ENCODE results near the gene KDM4B.
"Not testable (repeated sequence)": the region's sequence is repeated elsewhere in the genome, so short reads cannot be mapped to it uniquely, and the experiment has no call there.

Gene KDM4B

DNA sequence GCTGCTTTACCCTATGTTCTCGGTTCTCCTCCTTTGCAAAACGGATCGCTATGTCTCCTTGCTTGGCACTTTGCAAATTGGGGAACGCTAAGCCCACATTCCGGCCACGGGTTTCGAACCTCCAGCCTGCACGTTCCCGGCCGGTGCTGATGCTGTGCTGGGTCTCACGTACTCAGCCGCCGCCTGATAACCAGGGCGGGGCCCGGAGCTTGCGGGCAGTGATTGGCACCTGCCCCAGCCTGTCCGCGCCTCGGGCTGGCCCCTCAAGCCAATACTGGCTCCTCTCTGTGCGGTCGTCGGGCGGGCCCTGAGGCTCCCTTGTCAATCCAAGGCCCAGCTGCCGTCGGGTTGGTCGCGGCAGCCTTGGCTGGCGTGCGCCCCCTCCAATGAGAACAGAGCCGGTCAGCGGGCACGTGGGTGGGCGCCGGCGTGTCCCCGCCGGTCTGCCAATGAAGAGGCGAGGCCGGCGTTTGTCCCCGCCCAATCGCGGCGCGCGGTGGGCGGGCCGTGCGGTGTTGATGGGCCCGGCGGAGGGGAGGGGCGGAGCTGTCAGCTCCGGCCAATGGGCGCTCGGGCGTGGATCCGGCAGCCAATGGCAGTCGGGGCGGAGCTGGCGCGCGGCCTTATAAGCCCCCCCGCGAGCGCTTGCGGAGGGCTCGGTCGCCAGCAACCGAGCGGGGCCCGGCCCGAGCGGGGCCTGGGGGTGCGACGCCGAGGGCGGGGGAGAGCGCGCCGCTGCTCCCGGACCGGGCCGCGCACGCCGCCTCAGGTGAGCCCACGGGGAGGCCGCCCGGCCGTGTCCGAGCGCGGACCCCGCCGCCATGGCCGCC lies at the start of gene KDM4B:
Gene KDM4B (plus strand): TSS at position 652 of the 830 bp plus-strand sequence. CDS start 63,778 bp downstream, outside the sequence.
- DNase-seq: peak; percentile 99

DNA sequence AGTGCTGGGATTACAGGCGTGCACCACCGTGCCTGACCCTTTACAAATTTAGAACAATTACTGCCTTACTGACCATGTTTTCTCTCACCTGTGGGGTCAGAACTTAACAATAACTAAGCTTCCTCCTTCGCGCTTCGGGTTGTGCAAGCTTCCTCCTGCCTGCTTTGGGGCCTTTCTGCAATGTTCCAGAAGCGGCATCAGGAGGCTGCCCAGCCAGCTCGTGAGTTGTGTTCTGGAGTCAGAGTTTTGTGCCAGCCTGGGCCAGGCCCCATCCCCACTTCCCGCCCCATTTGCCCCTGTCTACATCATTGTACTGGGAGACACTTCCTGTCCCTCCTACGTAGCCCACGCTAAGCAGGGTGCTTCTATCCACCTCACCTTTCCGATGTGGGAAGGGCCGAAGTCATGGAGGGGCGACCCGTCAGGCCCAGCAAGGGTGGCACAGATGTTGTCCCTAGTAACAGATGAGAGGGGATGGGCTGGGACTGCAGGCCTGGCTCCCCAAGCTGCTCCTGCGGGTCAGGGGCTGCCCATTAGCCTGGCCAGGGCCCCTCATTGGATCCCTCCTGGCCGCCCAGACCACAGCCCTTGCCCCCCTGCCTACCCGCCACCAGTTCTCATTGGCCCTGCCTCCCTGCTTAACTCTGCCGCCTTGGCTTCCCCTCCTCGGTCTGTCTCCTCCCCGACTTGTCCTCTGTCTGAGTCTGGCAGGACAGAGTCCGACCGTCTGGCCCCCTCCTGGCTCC lies 46.2 kb upstream of the KDM4B start:
- DNase-seq: no peak

DNA sequence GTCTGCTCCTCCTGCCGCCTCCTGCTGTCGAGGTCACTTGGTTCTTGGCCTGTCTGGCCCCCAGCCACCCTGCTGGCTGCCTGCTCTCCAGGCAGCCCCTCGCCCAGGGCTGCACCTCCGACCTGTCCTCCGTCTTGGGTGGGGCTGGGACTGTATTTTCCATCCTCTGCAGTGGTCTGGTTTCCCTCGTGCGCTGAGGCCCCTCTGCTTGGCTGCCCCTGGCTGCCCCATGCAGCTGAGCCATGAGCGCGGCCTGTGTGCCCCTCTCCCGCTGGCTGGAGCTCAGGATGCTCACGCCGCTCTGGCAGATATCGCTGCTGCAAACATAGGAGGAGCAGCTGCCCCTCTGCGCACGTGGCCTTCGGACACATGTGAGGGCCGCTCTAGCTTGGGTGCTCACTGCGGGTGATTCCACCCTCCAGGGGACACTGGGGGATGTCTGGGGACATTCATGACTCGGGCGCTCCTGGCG lies 45.6 kb upstream of the KDM4B start:
- DNase-seq: no peak

DNA sequence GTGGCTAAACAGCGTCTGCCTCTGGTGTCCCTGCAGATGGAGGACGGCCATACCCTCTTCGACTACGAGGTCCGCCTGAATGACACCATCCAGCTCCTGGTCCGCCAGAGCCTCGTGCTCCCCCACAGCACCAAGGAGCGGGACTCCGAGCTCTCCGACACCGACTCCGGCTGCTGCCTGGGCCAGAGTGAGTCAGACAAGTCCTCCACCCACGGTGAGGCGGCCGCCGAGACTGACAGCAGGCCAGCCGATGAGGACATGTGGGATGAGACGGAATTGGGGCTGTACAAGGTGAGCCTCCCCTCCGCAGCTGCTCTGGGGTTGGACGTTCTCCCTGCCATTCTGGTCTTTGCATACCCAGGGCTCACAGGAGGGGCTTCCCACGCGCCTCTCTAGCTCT lies 39.7 kb upstream of the KDM4B start:
- no peak for DNase-seq

DNA sequence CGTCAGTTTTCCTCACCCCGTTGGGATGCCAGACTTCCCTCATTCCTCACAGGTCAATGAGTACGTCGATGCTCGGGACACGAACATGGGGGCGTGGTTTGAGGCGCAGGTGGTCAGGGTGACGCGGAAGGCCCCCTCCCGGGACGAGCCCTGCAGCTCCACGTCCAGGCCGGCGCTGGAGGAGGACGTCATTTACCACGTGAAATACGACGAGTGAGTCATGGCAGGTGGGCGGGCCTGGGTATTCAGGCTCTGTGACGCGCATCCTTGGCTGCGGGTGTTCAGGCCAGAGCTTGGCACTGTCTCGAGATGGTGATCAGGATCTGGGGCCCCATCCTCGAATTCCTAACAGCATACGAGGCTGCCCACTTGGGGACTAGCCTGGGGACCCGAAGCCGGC lies 38.2 kb upstream of the KDM4B start:
- no peak for DNase-seq

DNA sequence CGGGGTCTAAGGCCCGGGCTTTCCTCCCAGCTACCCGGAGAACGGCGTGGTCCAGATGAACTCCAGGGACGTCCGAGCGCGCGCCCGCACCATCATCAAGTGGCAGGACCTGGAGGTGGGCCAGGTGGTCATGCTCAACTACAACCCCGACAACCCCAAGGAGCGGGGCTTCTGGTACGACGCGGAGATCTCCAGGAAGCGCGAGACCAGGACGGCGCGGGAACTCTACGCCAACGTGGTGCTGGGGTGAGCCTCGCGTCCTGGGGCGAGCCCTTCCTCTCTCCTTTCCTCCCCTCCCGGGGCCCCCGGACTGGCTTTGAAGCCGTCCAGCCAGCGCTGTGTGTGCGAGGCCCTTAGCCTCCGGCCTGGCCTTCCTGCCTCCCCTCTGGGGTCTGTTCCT lies 36.2 kb upstream of the KDM4B start:
- no peak for DNase-seq

DNA sequence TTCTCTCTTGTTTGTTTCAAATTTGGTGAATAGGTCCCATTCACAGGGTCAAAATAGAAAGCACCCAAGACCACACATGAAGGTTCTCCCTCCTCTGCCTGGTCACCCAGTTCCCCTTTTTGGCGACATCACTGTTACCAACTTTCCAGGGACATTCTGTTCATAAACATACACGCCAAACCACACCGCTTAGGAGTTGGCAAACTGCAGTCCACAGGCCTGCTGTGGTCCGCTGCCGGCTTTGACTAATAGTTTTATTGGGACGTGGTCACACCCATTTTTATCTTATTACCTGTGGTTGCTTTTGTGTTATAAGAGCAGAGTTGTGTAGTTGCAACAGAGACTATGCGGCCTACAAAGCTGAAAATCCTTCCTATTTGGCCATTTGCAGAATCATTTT lies 35.4 kb upstream of the KDM4B start:
- no peak for DNase-seq

DNA sequence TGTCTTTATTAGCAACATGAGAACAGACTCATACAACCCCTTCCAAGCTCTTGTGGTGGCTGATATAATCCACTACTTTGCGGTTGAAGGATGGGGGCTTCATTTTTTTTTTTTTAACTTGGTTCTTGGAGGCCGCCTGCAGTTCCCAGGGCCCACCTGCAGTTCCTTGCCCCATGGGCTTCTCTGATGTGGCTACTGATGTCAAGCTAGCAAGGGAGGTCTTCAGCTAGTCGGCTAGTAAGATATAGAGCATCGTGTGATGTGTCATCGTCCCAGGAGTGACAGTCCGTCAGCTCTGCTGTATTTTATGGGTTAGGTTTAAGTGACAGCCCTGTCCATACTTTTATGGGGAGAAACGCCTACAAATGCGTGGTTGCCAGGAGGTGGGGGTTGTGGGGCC lies 33.5 kb upstream of the KDM4B start:
- no peak for DNase-seq

DNA sequence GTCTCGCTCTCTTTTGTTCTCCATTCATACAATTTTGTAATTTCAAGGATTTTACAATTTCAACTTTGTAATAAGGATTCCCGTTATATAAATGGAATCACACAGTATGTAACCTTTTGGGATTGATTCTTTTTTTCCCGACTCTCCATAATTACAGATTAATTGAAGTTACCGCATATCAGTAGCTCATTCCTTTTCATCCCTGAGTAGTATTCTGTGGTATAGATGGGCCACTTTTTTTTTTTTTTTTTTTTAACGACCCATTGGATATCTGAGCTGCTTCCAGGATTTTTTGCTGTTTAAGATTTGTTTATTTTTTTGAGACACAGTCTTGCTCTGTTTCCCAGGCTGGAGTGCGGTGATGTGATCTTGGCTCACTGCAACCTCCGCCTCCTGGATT lies 31.9 kb upstream of the KDM4B start:
- no peak for DNase-seq

DNA sequence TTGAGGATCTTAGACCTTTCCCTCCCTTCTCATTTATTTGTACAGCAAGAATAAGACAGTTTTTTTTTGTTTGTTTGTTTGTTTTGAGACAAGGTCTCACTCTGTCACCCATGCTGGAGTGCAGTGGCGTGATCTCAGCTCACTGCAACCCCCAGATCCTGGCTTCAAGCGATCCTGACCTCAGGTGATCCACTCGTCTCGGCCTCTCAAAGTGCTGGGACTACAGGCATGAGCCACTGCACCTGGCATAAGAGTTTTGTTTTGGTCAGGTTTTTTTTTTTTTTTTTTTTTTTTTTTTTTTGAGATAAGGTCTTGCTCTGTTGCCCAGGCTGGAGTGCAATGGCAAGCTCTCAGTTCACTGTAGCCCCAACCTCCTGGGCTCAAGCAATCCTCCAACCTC lies 30.5 kb upstream of the KDM4B start:
- DNase-seq: not testable (repeated sequence)

DNA sequence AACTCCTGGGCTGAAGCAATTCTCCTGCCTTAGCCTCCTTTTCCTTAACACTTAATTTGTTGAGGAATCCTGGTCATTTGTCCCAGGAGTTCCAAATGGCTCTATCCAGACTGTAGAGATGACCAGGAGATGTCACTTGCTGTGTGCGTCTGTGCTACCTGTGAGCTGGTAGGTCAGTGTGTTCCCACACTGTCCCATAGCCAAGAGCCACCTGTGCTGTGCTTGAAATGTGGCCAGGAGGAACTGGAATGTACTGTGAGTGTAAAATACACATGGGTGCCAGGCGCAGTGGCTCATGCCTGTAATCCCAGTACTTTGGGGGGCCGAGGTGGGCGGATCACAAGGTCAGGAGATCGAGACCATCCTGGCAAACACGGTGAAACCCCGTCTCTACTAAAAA lies 29.4 kb upstream of the KDM4B start:
- DNase-seq: no peak

DNA sequence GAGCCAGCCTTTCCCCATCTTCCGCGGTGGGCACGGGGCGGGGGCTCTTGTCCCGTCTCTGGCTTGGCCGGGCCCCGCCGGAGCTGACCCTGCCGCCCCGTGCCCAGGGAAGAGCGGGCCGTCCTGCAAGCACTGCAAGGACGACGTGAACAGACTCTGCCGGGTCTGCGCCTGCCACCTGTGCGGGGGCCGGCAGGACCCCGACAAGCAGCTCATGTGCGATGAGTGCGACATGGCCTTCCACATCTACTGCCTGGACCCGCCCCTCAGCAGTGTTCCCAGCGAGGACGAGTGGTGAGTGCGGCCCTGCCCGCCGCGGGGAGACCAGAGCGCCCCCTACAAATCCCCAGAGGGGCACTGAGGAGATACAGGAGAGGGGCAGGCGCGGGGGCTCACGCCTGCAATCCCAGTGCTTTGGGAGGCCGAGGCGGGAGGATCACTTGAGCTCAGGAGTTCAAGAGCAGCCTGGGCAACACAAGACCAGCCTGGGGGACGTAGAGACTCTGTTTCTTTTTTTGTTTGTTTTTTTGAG lies 27.2 kb upstream of the KDM4B start:
- not testable (repeated sequence) for DNase-seq

DNA sequence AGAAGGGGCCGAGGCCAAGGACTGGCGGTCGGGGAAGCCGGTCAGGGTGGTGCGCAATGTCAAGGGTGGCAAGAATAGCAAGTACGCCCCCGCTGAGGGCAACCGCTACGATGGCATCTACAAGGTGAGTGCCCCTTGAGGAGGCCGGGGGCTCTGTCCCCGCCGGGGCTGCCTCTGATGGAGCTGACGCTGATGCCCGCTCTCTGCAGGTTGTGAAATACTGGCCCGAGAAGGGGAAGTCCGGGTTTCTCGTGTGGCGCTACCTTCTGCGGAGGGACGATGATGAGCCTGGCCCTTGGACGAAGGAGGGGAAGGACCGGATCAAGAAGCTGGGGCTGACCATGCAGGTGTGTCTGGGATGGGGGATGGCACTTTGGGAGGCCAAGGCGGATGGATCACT lies 18.3 kb upstream of the KDM4B start:
- not testable (repeated sequence) for DNase-seq

DNA sequence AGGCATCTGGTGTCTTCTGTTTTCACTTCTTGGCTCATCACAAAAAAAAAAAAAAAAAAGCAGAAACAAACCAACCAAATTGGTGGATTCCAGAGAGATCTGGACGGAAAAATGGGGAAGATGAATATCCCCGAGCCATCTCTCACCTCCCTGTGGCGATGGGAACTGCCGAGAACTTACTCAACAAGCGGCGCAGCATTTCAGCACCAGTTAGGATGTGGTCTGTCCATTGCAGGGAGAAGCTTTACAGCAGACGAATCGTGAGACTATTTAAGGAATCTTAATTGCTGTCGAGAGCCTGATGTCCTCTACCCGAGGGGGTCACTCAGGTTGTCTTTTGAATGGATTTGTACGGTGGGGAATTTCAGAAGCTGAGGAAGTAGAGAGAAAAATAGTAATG lies 17.3 kb upstream of the KDM4B start:
- no peak for DNase-seq

DNA sequence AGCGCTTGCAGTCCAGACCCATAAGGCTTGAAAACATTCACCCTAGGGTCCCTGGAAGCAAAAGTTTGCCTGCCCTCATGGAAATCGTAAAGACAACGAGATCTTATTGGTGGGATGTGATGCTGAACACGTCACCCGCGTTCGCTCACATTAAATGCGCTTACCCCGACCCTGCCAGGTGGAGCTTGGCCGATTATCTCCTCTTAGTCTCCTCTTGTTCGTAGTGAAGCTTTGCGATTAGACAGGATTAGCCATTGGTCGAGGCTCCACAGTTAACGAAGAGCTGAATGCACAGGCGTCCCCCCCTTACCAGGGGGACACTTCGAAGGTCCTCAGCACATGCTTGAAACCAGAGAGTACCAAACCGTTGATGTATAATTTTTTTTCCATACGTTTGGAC lies 16.0 kb upstream of the KDM4B start:
- no peak for DNase-seq

DNA sequence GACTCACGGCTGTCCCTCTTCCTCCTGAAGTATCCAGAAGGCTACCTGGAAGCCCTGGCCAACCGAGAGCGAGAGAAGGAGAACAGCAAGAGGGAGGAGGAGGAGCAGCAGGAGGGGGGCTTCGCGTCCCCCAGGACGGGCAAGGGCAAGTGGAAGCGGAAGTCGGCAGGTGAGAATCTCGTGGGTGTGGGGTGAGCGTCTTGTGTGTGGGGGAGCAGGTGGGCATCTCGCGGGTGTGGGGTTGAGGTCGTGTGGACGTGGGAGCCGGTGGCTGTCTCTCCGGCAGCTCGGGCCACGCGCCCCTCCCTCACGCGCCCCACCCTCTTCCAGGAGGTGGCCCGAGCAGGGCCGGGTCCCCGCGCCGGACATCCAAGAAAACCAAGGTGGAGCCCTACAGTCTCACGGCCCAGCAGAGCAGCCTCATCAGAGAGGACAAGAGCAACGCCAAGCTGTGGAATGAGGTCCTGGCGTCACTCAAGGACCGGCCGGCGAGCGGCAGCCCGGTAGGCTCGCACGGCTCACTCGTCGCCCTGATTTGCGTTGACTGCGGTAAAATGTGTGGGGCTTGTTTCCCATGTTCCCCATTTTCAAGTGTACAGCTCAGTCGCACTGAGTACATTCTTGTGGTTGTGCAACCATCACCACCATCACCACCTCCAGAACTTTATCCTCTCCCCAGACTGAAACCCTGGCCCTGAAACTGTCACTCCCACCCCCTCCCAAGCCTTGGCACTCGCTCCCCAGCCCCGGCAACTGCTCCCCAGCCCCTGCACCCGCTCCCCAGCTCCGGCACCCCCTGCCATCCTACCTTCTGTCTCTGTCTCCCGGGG lies 14.4 kb upstream of the KDM4B start:
- not testable (repeated sequence) for DNase-seq

DNA sequence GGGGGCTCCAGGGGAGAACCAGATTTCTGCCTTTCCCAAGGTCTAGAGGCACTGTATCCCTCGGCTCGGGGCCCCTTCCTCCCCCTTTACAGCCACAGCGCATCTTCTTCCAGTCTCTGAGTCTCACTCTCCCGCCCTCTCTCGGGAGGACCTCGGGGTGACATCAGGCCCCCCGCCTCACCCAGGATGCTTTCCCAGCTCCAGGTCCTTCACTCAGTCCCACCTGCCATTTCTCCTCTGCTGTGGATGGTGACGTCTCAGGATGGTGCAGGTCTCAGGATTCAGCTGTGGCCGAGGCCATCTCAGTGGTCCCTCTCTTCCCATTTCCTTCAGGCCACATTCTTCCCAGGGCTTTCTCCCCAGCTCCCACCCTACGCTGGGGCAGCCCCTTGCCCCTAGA lies 13.6 kb upstream of the KDM4B start:
- DNase-seq: no peak

DNA sequence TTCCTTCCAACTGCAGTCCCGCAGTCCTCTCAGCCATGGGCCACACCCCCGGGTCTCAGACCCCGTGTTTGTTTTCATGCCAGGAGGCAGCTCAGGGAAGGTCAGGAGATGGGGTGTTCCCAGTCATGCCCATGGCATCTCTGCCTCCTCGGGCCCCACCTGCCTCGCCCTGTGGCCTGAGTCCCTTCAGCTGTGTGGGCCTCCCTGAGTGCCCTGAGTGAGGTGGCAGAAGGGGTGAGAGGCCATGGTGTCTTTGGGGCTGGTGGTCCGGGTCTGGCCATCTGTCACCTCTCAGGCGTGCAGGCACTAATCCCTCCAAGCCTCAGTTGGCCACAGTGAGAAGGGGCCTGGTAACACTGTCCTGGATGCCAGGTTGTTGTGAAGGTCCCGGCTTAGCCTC lies 10.9 kb upstream of the KDM4B start:
- no peak for DNase-seq

DNA sequence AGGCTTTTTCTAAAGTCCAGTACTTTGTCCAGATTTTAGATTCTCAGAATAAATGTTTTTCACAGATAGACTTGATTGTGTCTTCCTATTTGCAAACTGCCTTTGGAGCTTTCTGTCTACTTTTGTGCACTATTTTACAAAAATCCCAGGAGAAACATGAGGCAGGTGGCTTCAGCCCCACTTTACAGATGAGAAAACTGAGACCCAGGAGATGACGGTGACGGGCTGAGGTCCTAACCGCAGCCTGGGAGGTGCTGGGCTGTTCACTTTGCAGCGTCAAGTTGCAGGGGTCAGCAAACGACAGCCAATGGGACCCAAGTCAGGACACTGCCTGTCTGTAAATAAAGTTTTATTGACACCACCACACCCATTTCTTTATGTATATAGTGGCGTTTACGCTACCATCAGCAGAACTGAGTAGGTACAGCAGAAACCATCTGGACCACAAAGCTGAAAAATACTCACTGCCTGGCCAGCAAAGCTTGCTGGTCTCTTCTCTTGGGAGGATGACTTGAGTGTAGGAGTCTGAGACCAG lies 6.8 kb upstream of the KDM4B start:
- DNase-seq: no peak

DNA sequence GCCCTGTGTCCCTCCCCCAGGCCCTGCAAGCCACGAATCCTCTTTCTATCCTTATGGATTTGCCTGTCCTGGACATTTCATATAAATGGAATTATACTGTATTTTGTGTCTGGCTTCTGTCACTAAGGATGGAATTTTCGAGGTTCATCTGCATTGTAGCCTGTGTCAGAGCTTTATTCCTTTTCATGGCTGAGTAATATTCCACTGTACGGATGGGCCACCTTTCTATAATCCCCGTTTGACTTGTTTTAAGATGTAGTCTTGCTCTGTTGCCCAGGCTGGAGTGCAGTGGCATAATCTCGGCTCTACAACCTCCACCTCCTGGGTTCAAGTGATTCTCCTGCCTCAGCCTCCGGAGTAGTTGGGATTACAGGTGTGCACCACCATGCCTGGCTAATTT lies 3.9 kb upstream of the KDM4B start:
- DNase-seq: no peak

DNA sequence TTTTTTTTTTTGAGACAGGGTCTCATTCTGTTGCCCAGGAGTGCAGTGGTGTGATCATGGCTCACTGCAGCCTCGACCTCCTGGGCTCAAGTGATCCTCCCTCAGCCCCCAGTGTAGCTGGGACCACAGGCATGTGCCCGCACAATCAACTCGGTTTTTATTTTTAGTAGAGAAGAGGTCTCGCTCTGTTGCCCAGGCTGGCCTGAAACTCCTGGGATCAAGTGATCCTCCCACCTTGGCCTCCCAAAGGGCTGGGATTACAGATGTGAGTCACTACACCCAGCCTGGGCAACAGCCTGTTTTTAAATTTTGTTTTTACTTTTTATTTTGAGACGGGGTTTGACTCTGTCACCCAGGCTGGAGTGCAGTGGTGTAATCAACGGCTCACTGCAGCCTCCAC lies 2.3 kb upstream of the KDM4B start:
- no peak for DNase-seq

DNA sequence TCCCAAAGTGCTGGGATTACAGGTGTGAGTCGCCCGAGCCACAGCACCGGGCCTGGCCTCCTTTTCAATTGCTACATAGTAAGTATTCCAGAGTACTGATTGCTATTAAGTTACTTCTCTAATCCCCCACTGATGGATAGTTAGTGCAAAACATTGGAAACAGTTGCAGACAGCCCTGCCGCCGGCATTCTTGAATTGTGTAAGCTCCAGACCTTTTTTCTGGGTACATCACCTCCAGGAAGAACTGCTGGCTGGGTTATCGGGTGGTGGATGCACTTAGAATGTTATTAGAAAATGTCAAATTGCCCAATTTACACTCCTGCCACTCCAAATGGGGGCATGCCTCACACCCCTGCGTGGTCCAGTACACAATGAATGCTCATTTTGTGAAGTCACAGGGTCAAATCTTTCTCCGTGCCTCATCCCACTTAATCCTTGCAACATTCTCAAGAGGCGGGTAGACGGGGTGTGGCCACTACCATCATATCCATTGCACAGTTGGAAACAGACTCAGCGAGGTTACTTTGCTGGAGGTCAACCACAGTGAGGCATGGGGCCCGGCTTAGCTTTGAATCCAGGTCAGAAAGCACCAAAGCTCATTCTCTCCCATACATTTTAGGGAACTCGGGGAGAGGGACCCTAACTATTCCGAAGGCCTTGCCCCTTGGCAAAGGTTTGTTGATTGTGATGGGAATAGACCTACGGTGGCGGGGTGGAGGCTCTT lies 1.0 kb upstream of the KDM4B start:
- DNase-seq: no peak

All from stimulated activated CD4-positive, alpha-beta T cell treated with anti-CD3 and anti-CD28 coated beads, Interleukin-1b, Interleukin-23, amount 100 ng/mL, for 48 hours (primary cell).